ENCODE measurements around the gene PKP1. TPM values are rescaled to one million over a fixed set of nuclear protein-coding genes. Genes with fewer than 3 reads are reported as not detected.

The PKP1 gene
- total and polyA plus RNA-seq, 3 donors from 2014 or later, result 0.11 to 0.63 (median 0.50) TPM

- no peaks in the 10 kb centered on the region for H3K36me3 ChIP-seq (ENCODE audit: low read depth, missing control alignments)
- H3K4me3 ChIP-seq, result no peak overlapping the region
- peaks cover 4% of the 10 kb centered on the region for H3K4me1 ChIP-seq
- WGBS, 2 donors, result 88 to 92% methylated on average over 6 to 8 of the region's 8 CpGs
- intact Hi-C loops (cut with DNase I; ENCODE audit: low total_unique reads), result no loop called here
- TF ChIP-seq POLR2A (IDR thresholded peaks at IDR 0.05) (no peak), CTCF (IDR thresholded peaks at IDR 0.05) (no peak)
- no peaks in the 10 kb centered on the region for H3K27me3 ChIP-seq
- no peak overlapping the region for H3K27ac ChIP-seq
- DNase-seq, result no peak
- H3K9me3 ChIP-seq, result no peaks in the 10 kb centered on the region
Measured at GRCh38 chr1:201260648-201261311, 22.5 kb upstream of the PKP1 start.

- DNase-seq, result no peak
- TF ChIP-seq POLR2A (IDR thresholded peaks at IDR 0.05), result no peak
- no peak for TF ChIP-seq CTCF (IDR thresholded peaks at IDR 0.05)
- H3K9me3 ChIP-seq, result no peaks in the 10 kb centered on the region
- 94 to 96% methylated on average over 5 to 8 of the region's 8 CpGs for WGBS, 2 donors
- H3K4me3 ChIP-seq, result no peak overlapping the region
- H3K27me3 ChIP-seq, result no peaks in the 10 kb centered on the region
- intact Hi-C loops (cut with DNase I; ENCODE audit: low total_unique reads), result no loop called here
- peaks cover 4% of the 10 kb centered on the region for H3K4me1 ChIP-seq
- H3K36me3 ChIP-seq (ENCODE audit: low read depth, missing control alignments), result no peaks in the 10 kb centered on the region
- no peak overlapping the region for H3K27ac ChIP-seq
Measured at GRCh38 chr1:201261771-201262547, 21.3 kb upstream of the PKP1 start.

DNA sequence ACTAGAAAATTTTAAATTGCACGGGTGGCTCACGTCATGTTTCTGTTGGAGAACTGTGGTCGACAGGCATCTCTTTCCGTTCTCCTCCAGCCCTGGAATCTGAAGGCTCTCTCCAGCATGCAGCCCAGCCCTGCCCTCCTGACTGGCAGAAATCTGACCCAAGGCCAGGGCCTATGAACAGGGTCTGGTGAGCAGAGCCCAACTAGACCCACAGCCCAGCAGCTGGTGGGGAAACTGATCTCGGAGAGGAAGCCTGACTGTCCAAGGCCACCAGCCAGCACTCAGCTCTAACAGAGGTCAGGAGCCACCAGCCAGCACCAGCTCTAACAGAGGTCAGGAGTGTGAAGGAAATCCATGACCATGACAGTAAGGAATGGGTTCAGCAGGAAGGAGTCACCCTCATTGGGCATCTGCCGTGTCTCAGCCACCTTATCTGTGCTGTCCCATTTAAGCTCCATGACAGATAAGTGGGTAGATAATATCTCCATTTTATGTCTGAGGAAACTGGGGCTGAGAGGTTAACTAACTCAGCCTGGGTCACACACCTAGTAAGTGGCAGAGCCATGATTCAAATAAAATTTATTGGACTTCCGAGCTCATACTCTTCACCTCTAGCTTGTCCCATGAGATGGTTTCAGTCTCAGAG is 20.2 kb upstream of the PKP1 start:
- no peaks in the 10 kb centered on the region for H3K9me3 ChIP-seq
- DNase-seq, result no peak
- no peaks in the 10 kb centered on the region for H3K27me3 ChIP-seq
- no peak overlapping the region for H3K4me3 ChIP-seq
- no peaks in the 10 kb centered on the region for H3K36me3 ChIP-seq (ENCODE audit: low read depth, missing control alignments)
- TF ChIP-seq POLR2A (IDR thresholded peaks at IDR 0.05), result no peak
- TF ChIP-seq CTCF (IDR thresholded peaks at IDR 0.05), result no peak
- intact Hi-C loops (cut with DNase I; ENCODE audit: low total_unique reads), result no loop called here
- peaks cover 4% of the 10 kb centered on the region for H3K4me1 ChIP-seq
- WGBS, 2 donors, result 89 to 91% methylated on average over 7 of the region's 7 CpGs
- H3K27ac ChIP-seq, result no peak overlapping the region

GRCh38 chr1:201264072-201264471 is 19.2 kb upstream of the PKP1 start:
- DNase-seq, result no peak
- no peak overlapping the region for H3K27ac ChIP-seq
- H3K27me3 ChIP-seq, result no peaks in the 10 kb centered on the region
- H3K4me3 ChIP-seq, result no peak overlapping the region
- H3K36me3 ChIP-seq (ENCODE audit: low read depth, missing control alignments), result no peaks in the 10 kb centered on the region
- intact Hi-C loops (cut with DNase I; ENCODE audit: low total_unique reads), result no loop called here
- TF ChIP-seq POLR2A (IDR thresholded peaks at IDR 0.05), result no peak
- TF ChIP-seq CTCF (IDR thresholded peaks at IDR 0.05), result no peak
- 92 to 94% methylated on average over 6 of the region's 6 CpGs for WGBS, 2 donors
- H3K4me1 ChIP-seq, result peaks cover 4% of the 10 kb centered on the region
- no peaks in the 10 kb centered on the region for H3K9me3 ChIP-seq

Measured in testis (tissue), 3 donors.